Activated CD8-positive, alpha-beta memory T cell treated with anti-CD3 and anti-CD28 coated beads for 4 hours (primary cell): ENCODE data around the gene FAM217B.

ENCODE experiments used
- DNase-seq, 2 donors: peaks; one replicate each; pipeline ENCODE4 v3.0.0-alpha.2; 2020; ENCODE audit warnings: low read depth in 2 of 2

The FAM217B gene

GRCh38 chr20:59976156-59976782, 36.1 kb downstream of the FAM217B start:
- DNase-seq = no peak

- DNase-seq = no peak
Measured at GRCh38 chr20:59977086-59977485, 36.9 kb downstream of the FAM217B start.

- DNase-seq = no peak
Measured at GRCh38 chr20:59983076-59983475, 42.9 kb downstream of the FAM217B start.

GRCh38 chr20:59984541-59984940, 44.4 kb downstream of the FAM217B start:
- DNase-seq = no peak

- no peak for DNase-seq
Measured at GRCh38 chr20:59985164-59985563, 45.0 kb downstream of the FAM217B start.

GRCh38 chr20:59985864-59986263, 45.7 kb downstream of the FAM217B start:
- no peak for DNase-seq

- DNase-seq = no peak
Measured at GRCh38 chr20:59987135-59987534, 46.9 kb downstream of the FAM217B start.

GRCh38 chr20:59988141-59988540, 48.0 kb downstream of the FAM217B start:
- DNase-seq = no peak

- DNase-seq = no peak
Measured at GRCh38 chr20:59992526-59993084, 52.4 kb downstream of the FAM217B start.

- no peak for DNase-seq
Measured at GRCh38 chr20:59993736-59994430, 53.7 kb downstream of the FAM217B start.

GRCh38 chr20:59994697-59995122, 54.5 kb downstream of the FAM217B start:
- DNase-seq = no peak

GRCh38 chr20:59996108-59996507, 55.9 kb downstream of the FAM217B start:
- no peak for DNase-seq

GRCh38 chr20:59997896-59998295, 57.7 kb downstream of the FAM217B start:
- no peak for DNase-seq
